ENCODE measurements around the gene FBXO31. TPM values are rescaled to one million over a fixed set of nuclear protein-coding genes. Genes with fewer than 3 reads are reported as not detected.

The FBXO31 gene
- total RNA-seq, 4 donors from 2014 or later = 39.9 to 89.3 (median 53.6) TPM

DNA sequence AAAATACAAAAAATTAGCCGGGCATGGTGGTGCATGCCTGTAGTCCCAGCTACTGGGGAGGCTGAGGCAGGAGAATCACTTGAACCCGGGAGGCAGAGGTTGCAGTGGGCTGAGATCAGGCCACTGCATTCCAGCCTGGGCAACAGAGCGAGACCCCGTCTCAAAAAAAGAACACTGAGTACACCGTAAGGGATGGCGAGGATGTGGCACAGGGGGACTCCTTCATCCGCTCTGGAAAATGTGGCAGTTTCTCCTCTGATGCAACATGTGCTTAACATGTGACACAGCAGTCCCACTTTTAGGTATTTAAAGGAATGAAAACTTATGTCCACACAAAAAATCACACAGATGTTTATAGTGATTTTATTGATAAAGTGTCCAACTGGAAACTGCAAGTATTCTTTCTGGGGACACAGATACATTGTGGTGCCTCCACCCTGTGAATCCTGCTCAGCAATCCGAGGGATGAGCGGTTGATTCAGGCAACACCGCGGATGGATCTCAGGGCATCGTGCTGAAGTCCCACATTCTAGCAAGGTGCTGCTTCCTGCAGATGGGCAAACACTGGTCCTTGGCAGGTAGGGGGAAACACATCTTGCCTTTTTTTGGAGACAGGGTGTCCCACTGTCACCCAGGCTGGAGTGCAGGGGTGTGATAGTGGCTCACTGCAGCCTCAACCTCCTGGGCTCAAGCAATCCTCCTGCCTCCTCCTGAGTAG lies 62.9 kb downstream of the FBXO31 start:
- TF ChIP-seq POLR2A (IDR thresholded peaks at IDR 0.05) (no peak), POLR2AphosphoS5 (IDR thresholded peaks at IDR 0.05) (no peak), EP300 (IDR thresholded peaks at IDR 0.05) (no peak)
- TF ChIP-seq, protein P1, sequence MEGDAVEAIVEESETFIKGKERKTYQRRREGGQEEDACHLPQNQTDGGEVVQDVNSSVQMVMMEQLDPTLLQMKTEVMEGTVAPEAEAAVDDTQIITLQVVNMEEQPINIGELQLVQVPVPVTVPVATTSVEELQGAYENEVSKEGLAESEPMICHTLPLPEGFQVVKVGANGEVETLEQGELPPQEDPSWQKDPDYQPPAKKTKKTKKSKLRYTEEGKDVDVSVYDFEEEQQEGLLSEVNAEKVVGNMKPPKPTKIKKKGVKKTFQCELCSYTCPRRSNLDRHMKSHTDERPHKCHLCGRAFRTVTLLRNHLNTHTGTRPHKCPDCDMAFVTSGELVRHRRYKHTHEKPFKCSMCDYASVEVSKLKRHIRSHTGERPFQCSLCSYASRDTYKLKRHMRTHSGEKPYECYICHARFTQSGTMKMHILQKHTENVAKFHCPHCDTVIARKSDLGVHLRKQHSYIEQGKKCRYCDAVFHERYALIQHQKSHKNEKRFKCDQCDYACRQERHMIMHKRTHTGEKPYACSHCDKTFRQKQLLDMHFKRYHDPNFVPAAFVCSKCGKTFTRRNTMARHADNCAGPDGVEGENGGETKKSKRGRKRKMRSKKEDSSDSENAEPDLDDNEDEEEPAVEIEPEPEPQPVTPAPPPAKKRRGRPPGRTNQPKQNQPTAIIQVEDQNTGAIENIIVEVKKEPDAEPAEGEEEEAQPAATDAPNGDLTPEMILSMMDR (IDR thresholded peaks at IDR 0.05) = no peak
- 80% methylated on average over 12 of the region's 12 CpGs for WGBS
- peaks cover 21% of the 10 kb centered on the region for H3K4me1 ChIP-seq

DNA sequence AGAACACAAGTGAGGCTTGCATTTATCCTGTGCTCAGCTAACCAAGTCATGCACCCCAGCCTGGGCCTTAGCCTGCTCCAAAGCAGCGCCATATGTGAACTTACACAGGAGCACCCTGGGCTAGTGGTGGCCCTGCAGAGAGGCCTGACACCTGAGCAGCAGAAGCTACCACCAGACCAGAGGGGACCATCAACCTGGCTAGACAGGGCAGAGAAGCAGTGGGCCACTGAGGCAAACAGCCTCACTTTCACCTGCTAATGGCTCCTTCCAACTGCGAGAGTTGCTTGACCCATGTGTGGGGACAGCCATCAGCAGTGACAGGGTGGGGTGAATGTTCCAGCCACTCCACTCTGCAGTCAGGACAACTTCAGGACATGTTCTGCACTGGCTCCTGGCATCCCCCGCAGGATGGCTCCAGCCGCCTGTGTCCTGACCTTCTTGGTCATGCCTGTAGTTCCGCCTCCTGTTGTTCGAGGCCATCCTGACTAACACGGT lies 63.5 kb downstream of the FBXO31 start:
- DNase-seq (ENCODE audit: low spot score in 2 of 2) = peak; percentile 55 to 63
- no peaks in the 10 kb centered on the region for H3K9me3 ChIP-seq
- no peak for TF ChIP-seq POLR2A (IDR thresholded peaks at IDR 0.05)
- TF ChIP-seq POLR2AphosphoS5 (IDR thresholded peaks at IDR 0.05) = no peak
- TF ChIP-seq, protein P1 (IDR thresholded peaks at IDR 0.05) = no peak
- no peak for TF ChIP-seq EP300 (IDR thresholded peaks at IDR 0.05)
- no peaks in the 10 kb centered on the region for H3K36me3 ChIP-seq
- peaks cover 15% of the 10 kb centered on the region for H3K4me1 ChIP-seq
- WGBS = 72% methylated on average over 5 of the region's 7 CpGs
- no peak overlapping the region for H3K4me3 ChIP-seq
- H3K27me3 ChIP-seq = no peaks in the 10 kb centered on the region
- no peak overlapping the region for H3K27ac ChIP-seq

More for the DNA sequence above, 62.9 kb downstream of the FBXO31 start:
- Histone ChIP-seq H3K9me3 (no peaks in the 10 kb centered on the region), H3K4me3 (no peak overlapping the region), H3K27ac (no peak overlapping the region), H3K27me3 (no peaks in the 10 kb centered on the region), H3K36me3 (no peaks in the 10 kb centered on the region)
- DNase-seq (ENCODE audit: low spot score in 2 of 2) = no peak

DNA sequence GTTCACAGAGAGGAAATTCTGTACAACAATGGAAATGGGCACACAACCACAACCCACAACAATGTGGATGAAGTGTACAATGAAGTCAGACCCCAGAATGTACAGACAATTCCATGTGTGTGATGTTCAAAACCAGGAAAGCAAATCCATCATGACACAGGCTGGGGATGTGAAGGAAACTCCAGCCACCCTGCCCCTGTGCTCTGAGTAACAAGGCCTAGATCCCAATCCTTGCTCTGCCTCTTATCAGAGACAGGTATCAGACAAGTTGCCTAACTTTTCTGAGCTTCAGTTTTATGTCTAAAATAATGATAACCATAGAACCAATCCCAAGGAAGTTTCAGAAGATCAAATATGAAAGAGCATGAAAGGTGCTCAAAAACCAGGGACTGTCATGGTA lies 64.6 kb downstream of the FBXO31 start:
- no peaks in the 10 kb centered on the region for H3K9me3 ChIP-seq
- H3K4me1 ChIP-seq = peaks cover 11% of the 10 kb centered on the region
- H3K27me3 ChIP-seq = no peaks in the 10 kb centered on the region
- TF ChIP-seq POLR2A (IDR thresholded peaks at IDR 0.05) (no peak), EP300 (IDR thresholded peaks at IDR 0.05) (no peak), POLR2AphosphoS5 (IDR thresholded peaks at IDR 0.05) (no peak)
- TF ChIP-seq, protein P1 (IDR thresholded peaks at IDR 0.05) = no peak
- H3K27ac ChIP-seq = no peak overlapping the region
- H3K4me3 ChIP-seq = no peak overlapping the region
- no peak for DNase-seq (ENCODE audit: low spot score in 2 of 2)
- H3K36me3 ChIP-seq = no peaks in the 10 kb centered on the region

DNA sequence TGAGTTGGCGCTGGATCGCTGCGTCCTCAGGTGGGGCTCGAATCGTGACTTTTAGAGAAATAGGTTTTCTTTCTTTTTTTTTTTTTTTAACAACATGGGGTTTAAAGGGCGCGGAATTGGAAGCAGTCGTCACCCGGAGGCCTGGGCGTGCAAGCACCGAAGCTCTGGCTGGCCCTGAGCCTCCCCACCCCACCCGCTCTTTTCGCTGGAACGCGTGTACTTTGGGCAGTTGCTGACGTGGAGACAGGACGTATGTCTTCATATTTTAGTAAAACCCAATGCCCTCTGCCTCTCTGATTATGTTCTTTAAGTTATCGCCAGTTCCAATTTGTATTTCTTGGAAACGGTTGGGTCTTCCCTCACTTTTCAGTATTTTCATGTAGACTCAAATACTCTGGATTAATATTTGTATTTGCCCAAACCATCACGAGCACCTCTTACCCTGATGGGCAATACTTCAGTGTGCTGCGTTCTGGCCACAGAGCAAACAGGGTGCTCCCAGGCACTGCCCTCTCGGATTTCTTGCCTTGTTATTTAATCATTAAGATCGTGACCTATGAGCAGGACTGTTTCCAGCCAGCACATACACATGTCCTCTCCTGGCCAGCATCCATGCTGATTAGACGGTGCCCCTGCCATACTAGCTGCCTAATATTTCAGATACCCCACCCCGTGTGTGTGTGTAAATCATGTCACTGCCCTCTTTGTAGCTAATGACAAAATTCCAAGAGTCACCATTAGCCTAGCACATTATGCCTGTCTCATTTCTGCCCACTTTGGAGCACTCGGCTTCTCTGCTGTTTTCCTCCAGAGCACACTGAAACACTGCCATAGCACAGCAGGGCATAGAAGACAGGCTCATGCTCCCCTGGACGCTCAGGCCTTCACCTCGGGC lies 65.6 kb downstream of the FBXO31 start:
- peak; percentile 78 to 84 for DNase-seq (ENCODE audit: low spot score in 2 of 2)
- H3K4me3 ChIP-seq = peak overlapping the region; percentile 99
- 7% methylated on average over 28 of the region's 28 CpGs for WGBS

More for the DNA sequence above, 65.6 kb downstream of the FBXO31 start:
- peak overlapping the region; percentile 98 for H3K27ac ChIP-seq
- TF ChIP-seq POLR2A (IDR thresholded peaks at IDR 0.05) (no peak), EP300 (IDR thresholded peaks at IDR 0.05) (no peak), POLR2AphosphoS5 (IDR thresholded peaks at IDR 0.05) (no peak)
- TF ChIP-seq, protein P1 (IDR thresholded peaks at IDR 0.05) = no peak
- no peaks in the 10 kb centered on the region for H3K27me3 ChIP-seq
- no peaks in the 10 kb centered on the region for H3K9me3 ChIP-seq
- no peaks in the 10 kb centered on the region for H3K36me3 ChIP-seq
- H3K4me1 ChIP-seq = peaks cover 9% of the 10 kb centered on the region
